PFSK-1 (cell line): Measurements from ENCODE around the gene SALL1.

ENCODE experiments used
- REST ChIP-seq, 2 experiments: IDR thresholded peaks; 2 replicates each; pipeline versions ENCODE4 v1.6.1 to v1.8.0; 2011 to 2012; ENCODE audit warnings: low read depth in 2 of 2, low read length in 2 of 2, control low read depth in 1 of 2, inconsistent platforms in 1 of 2, mild to moderate bottlenecking in 1 of 2, moderate library complexity in 1 of 2; ENCODE audit not compliant: insufficient read depth in 1 of 2
- SIN3A ChIP-seq: IDR thresholded peaks from 2 replicates; pipeline ENCODE4 v1.6.1; 2012; ENCODE audit warnings: mild to moderate bottlenecking, low read length, moderate library complexity, borderline replicate concordance; ENCODE audit not compliant: insufficient read depth

- TF ChIP-seq SIN3A (no peak), REST (IDR thresholded peaks at IDR 0.05; ENCODE audit: insufficient read depth in 1 of 2, low read depth in 2 of 2, low read length in 2 of 2) (no peak)
These were observed 55.0 kb downstream of the SALL1 start for GRCh38 chr16:51095890-51096626.
